NCI-H2196 (cell line): Measurements from ENCODE around the gene DPP4.
"Not testable (repeated sequence)": the region's sequence is repeated elsewhere in the genome, so short reads cannot be mapped to it uniquely, and the experiment has no call there.

ENCODE experiments used
- DNase-seq: peaks from one replicate; lab custom pipeline; 2025; ENCODE audit not compliant: unreplicated experiment; lab: John Stamatoyannopoulos, UW

The DPP4 gene

GRCh38 chr2:161991991-161992390 is 82.0 kb downstream of the DPP4 start:
- no peak for DNase-seq

GRCh38 chr2:161990741-161991140 is 83.3 kb downstream of the DPP4 start:
- DNase-seq = no peak

- DNase-seq = no peak
Observed at GRCh38 chr2:161990036-161990435, 84.0 kb downstream of the DPP4 start.

GRCh38 chr2:161988589-161988988 is 85.4 kb downstream of the DPP4 start:
- DNase-seq = no peak

GRCh38 chr2:161987311-161987710 is 86.7 kb downstream of the DPP4 start:
- DNase-seq = no peak

GRCh38 chr2:161983866-161984265 is 90.1 kb downstream of the DPP4 start:
- DNase-seq = no peak

- DNase-seq = no peak
Observed at GRCh38 chr2:161983331-161983651, 90.7 kb downstream of the DPP4 start.

GRCh38 chr2:161982548-161983330 is 91.3 kb downstream of the DPP4 start:
- DNase-seq = no peak

GRCh38 chr2:161981679-161982250 is 92.2 kb downstream of the DPP4 start:
- no peak for DNase-seq

GRCh38 chr2:161980976-161981375 is 93.0 kb downstream of the DPP4 start:
- DNase-seq = no peak

GRCh38 chr2:161979490-161979889 is 94.5 kb downstream of the DPP4 start:
- no peak for DNase-seq

- DNase-seq = not testable (repeated sequence)
Observed at GRCh38 chr2:161977926-161978325, 96.1 kb downstream of the DPP4 start.

- DNase-seq = no peak
Observed at GRCh38 chr2:161976917-161977316, 97.1 kb downstream of the DPP4 start.

GRCh38 chr2:161976295-161976694 is 97.7 kb downstream of the DPP4 start:
- no peak for DNase-seq

GRCh38 chr2:161975813-161976160 is 98.2 kb downstream of the DPP4 start:
- DNase-seq = no peak

GRCh38 chr2:161975062-161975812 is 98.8 kb downstream of the DPP4 start:
- no peak for DNase-seq

- no peak for DNase-seq
Observed at GRCh38 chr2:161974461-161974860, 99.6 kb downstream of the DPP4 start.

GRCh38 chr2:161972866-161973265 is 101.1 kb downstream of the DPP4 start:
- DNase-seq = no peak

- no peak for DNase-seq
Observed at GRCh38 chr2:161972232-161972631, 101.8 kb downstream of the DPP4 start.

GRCh38 chr2:161971551-161971950 is 102.5 kb downstream of the DPP4 start:
- no peak for DNase-seq

GRCh38 chr2:161969159-161969558 is 104.9 kb downstream of the DPP4 start:
- DNase-seq = no peak

GRCh38 chr2:161965994-161966393 is 108.0 kb downstream of the DPP4 start:
- no peak for DNase-seq
